ENCODE measurements around the gene RIMS3.

The RIMS3 gene

GRCh38 chr1:40668769-40669525 is 3.5 kb upstream of the RIMS3 start:
- Histone ChIP-seq H3K4me2 (ENCODE audit: low read depth, low read length, poor library complexity, severe bottlenecking) (peak overlapping the region; percentile 48), H3K79me2 (ENCODE audit: insufficient read depth, low read length) (no peaks in the 10 kb centered on the region), H3K36me3 (ENCODE audit: low read length) (no peaks in the 10 kb centered on the region), H3K27ac (ENCODE audit: low read depth, low read length) (no peak overlapping the region), H3K9me3 (ENCODE audit: insufficient read depth, low read length) (no peaks in the 10 kb centered on the region), H3K4me3 (ENCODE audit: insufficient read depth, low read length, poor library complexity, severe bottlenecking) (no peak overlapping the region), H3K27me3 (ENCODE audit: low read length) (no peaks in the 10 kb centered on the region), H2AFZ (ENCODE audit: low read depth, low read length, severe bottlenecking) (peak overlapping the region; percentile 49), H3K9ac (ENCODE audit: low read length) (peak overlapping the region; percentile 22; the same call in 1 of the 2 replicates), H4K20me1 (ENCODE audit: low read depth, low read length) (no peaks in the 10 kb centered on the region), H3K9me2 (replicated peaks; ENCODE audit: insufficient read depth, low read length) (no peaks in the 10 kb centered on the region), H3F3A (ENCODE audit: insufficient read depth) (0 out of 2 replicates have a peak, but pooled peaks cover under 1% of the 10 kb centered on the region)
- TF ChIP-seq EZH2phosphoT487 (conservative IDR thresholded peaks at IDR 0.05; ENCODE audit: low read length) (no peak), CTCF (IDR thresholded peaks at IDR 0.05; ENCODE audit: insufficient read depth, low read length, poor library complexity, severe bottlenecking) (peak; percentile 93)

GRCh38 chr1:40664791-40665190 is 691 bp downstream of the RIMS3 start:
- Histone ChIP-seq H4K20me1 (ENCODE audit: low read depth, low read length) (no peaks in the 10 kb centered on the region), H3K4me2 (ENCODE audit: low read depth, low read length, poor library complexity, severe bottlenecking) (peak overlapping the region; percentile 53), H2AFZ (ENCODE audit: low read depth, low read length, severe bottlenecking) (no peak overlapping the region), H3K9me3 (ENCODE audit: insufficient read depth, low read length) (no peaks in the 10 kb centered on the region), H3K9ac (ENCODE audit: low read length) (peak overlapping the region; percentile 56), H3K27me3 (ENCODE audit: low read length) (no peaks in the 10 kb centered on the region), H3K79me2 (ENCODE audit: insufficient read depth, low read length) (no peaks in the 10 kb centered on the region), H3K4me3 (ENCODE audit: insufficient read depth, low read length, poor library complexity, severe bottlenecking) (no peak overlapping the region), H3K27ac (ENCODE audit: low read depth, low read length) (no peak overlapping the region), H3K36me3 (ENCODE audit: low read length) (no peaks in the 10 kb centered on the region), H3K9me2 (replicated peaks; ENCODE audit: insufficient read depth, low read length) (no peaks in the 10 kb centered on the region), H3F3A (ENCODE audit: insufficient read depth) (0 out of 2 replicates have a peak, but pooled peaks cover 4% of the 10 kb centered on the region)
- TF ChIP-seq EZH2phosphoT487 (conservative IDR thresholded peaks at IDR 0.05; ENCODE audit: low read length) (no peak), CTCF (IDR thresholded peaks at IDR 0.05; ENCODE audit: insufficient read depth, low read length, poor library complexity, severe bottlenecking) (no peak)

GRCh38 chr1:40664167-40664537 is 1.3 kb downstream of the RIMS3 start:
- Histone ChIP-seq H2AFZ (ENCODE audit: low read depth, low read length, severe bottlenecking) (no peak overlapping the region), H3F3A (ENCODE audit: insufficient read depth) (0 out of 2 replicates have a peak, but pooled peaks cover 4% of the 10 kb centered on the region), H3K4me2 (ENCODE audit: low read depth, low read length, poor library complexity, severe bottlenecking) (no peak overlapping the region), H3K27ac (ENCODE audit: low read depth, low read length) (no peak overlapping the region), H3K36me3 (ENCODE audit: low read length) (no peaks in the 10 kb centered on the region), H4K20me1 (ENCODE audit: low read depth, low read length) (no peaks in the 10 kb centered on the region), H3K9ac (ENCODE audit: low read length) (no peak overlapping the region), H3K27me3 (ENCODE audit: low read length) (no peaks in the 10 kb centered on the region), H3K79me2 (ENCODE audit: insufficient read depth, low read length) (no peaks in the 10 kb centered on the region), H3K4me3 (ENCODE audit: insufficient read depth, low read length, poor library complexity, severe bottlenecking) (no peak overlapping the region), H3K9me3 (ENCODE audit: insufficient read depth, low read length) (no peaks in the 10 kb centered on the region), H3K9me2 (replicated peaks; ENCODE audit: insufficient read depth, low read length) (no peaks in the 10 kb centered on the region)
- TF ChIP-seq CTCF (IDR thresholded peaks at IDR 0.05; ENCODE audit: insufficient read depth, low read length, poor library complexity, severe bottlenecking), result no peak
- no peak for TF ChIP-seq EZH2phosphoT487 (conservative IDR thresholded peaks at IDR 0.05; ENCODE audit: low read length)
